K562 (cell line): ENCODE data around the gene KCNE2. TPM values are rescaled to one million over a fixed set of nuclear protein-coding genes. Genes with fewer than 3 reads are reported as not detected.

Source experiments
- E2F3 ChIP-seq: fragments of 250-450 bp; sonication (Bioruptor Pico); IDR thresholded peaks from 2 replicates; pipeline ENCODE4 v1.4.0; 2020; ENCODE audit warnings: mild to moderate bottlenecking
- MAZ ChIP-seq, 2 experiments: fragments of 450-650 bp in 1 of 2; sonication (generic) in 1 of 2; formaldehyde crosslinking; IDR thresholded peaks in 1 of 2; conservative IDR thresholded peaks in 1 of 2; 2 replicates each; pipeline versions ENCODE4 v1.4.0 to v1.5.0; 2020; ENCODE audit warnings: mild to moderate bottlenecking in 1 of 2, missing genetic modification reagents in 1 of 2
- POLR2A ChIP-seq: fragments of 450-650 bp; conservative IDR thresholded peaks from 2 replicates; pipeline ENCODE4 v1.6.1; 2016
- PTTG1 ChIP-seq: fragments of 450-650 bp; IDR thresholded peaks from 2 replicates; pipeline ENCODE4 v1.6.1; 2016; ENCODE audit warnings: low read depth, mild to moderate bottlenecking, missing genetic modification characterization, missing compliant biosample characterization
- TAF1 ChIP-seq: IDR thresholded peaks from 2 replicates; pipeline ENCODE4 v1.6.1; 2011; ENCODE audit warnings: mild to moderate bottlenecking, low read length, moderate library complexity; ENCODE audit not compliant: insufficient read depth, control insufficient read depth, severe bottlenecking; ENCODE audit errors: extremely low read depth
- TCFL5 ChIP-seq: fragments of 250-450 bp; sonication (Bioruptor Pico); conservative IDR thresholded peaks from 2 replicates; pipeline ENCODE4 v1.6.1; 2021; ENCODE audit warnings: mild to moderate bottlenecking, moderate library complexity, matching md5 sums
- ZNF551 ChIP-seq: fragments of 250-450 bp; sonication (Bioruptor Pico); IDR thresholded peaks from 2 replicates; pipeline ENCODE4 v1.5.0; 2021; ENCODE audit warnings: mild to moderate bottlenecking, moderate library complexity
- ZNF695 ChIP-seq: fragments of 450-650 bp; formaldehyde crosslinking; IDR thresholded peaks from 2 replicates; pipeline ENCODE4 v1.4.0; 2020; ENCODE audit warnings: mild to moderate bottlenecking, moderate library complexity
- ZSCAN32 ChIP-seq: fragments of 450-650 bp; formaldehyde crosslinking; IDR thresholded peaks from 2 replicates; pipeline ENCODE4 v1.4.0; 2020; ENCODE audit warnings: mild to moderate bottlenecking, moderate library complexity
- polyA plus RNA-seq, 8 experiments: library from polyadenylated mRNA; depleted of rRNA in 4 of 8; stranded (reverse) in 5 of 8; unstranded in 3 of 8; fragments of >200 nt; fragmentation: Nextera tagmentation in 2 of 8; fragmentation: Illumina TruSeq in 1 of 8; extraction: Ambion mirVana in 2 of 8; extraction: Trizol in 1 of 8; gene quantifications; 2 replicates each; pipeline versions ENCODE4 v1.2.1 to v1.2.3, GENCODE V29; 2011 to 2014; ENCODE audit warnings: inconsistent platforms in 1 of 8, missing spikeins in 1 of 8
- total RNA-seq, 7 experiments: library from RNA; depleted of rRNA in 6 of 7; stranded (reverse); fragments of >200 nt in 6 of 7; fragmentation: Illumina TruSeq in 2 of 7; extraction: Trizol in 2 of 7; gene quantifications; 2 replicates each; pipeline versions ENCODE4 v1.2.1 to v1.2.3, GENCODE V29; 2011 to 2021; ENCODE audit warnings: low replicate concordance in 1 of 7
- TF ChIP-seq, protein P1 (sequence below): IDR thresholded peaks from 2 replicates; pipeline ENCODE4 v1.6.1; 2011; ENCODE audit not compliant: insufficient read length; ENCODE audit errors: extremely low read depth
- TF ChIP-seq, protein P2 (sequence below): sonication (generic); formaldehyde crosslinking; IDR thresholded peaks from 2 replicates; pipeline ENCODE4 v1.8.1; 2022; ENCODE audit warnings: missing genetic modification reagents
- TF ChIP-seq, protein P3 (sequence below): fragments of 250-450 bp; sonication (Bioruptor Pico); IDR thresholded peaks from 2 replicates; pipeline ENCODE4 v1.8.0; 2022; ENCODE audit warnings: inconsistent platforms

Gene KCNE2
- total and polyA plus RNA-seq, 9 of the 15 experiments (the other 6 are each of a cell fraction or from before 2014, with no cell fraction given), result not detected

- no peak for TF ChIP-seq POLR2A
- TF ChIP-seq TCFL5 (CRISPR knock-in tag), result no peak
- TF ChIP-seq, protein P1, sequence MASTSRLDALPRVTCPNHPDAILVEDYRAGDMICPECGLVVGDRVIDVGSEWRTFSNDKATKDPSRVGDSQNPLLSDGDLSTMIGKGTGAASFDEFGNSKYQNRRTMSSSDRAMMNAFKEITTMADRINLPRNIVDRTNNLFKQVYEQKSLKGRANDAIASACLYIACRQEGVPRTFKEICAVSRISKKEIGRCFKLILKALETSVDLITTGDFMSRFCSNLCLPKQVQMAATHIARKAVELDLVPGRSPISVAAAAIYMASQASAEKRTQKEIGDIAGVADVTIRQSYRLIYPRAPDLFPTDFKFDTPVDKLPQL, result no peak
- no peak for TF ChIP-seq PTTG1
- no peak for TF ChIP-seq TAF1
- TF ChIP-seq ZNF551 (CRISPR knock-in tag), result no peak
- no peak for TF ChIP-seq E2F3 (CRISPR knock-in tag)
- TF ChIP-seq, protein P2, sequence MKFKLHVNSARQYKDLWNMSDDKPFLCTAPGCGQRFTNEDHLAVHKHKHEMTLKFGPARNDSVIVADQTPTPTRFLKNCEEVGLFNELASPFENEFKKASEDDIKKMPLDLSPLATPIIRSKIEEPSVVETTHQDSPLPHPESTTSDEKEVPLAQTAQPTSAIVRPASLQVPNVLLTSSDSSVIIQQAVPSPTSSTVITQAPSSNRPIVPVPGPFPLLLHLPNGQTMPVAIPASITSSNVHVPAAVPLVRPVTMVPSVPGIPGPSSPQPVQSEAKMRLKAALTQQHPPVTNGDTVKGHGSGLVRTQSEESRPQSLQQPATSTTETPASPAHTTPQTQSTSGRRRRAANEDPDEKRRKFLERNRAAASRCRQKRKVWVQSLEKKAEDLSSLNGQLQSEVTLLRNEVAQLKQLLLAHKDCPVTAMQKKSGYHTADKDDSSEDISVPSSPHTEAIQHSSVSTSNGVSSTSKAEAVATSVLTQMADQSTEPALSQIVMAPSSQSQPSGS, result no peak
- TF ChIP-seq, protein P3, sequence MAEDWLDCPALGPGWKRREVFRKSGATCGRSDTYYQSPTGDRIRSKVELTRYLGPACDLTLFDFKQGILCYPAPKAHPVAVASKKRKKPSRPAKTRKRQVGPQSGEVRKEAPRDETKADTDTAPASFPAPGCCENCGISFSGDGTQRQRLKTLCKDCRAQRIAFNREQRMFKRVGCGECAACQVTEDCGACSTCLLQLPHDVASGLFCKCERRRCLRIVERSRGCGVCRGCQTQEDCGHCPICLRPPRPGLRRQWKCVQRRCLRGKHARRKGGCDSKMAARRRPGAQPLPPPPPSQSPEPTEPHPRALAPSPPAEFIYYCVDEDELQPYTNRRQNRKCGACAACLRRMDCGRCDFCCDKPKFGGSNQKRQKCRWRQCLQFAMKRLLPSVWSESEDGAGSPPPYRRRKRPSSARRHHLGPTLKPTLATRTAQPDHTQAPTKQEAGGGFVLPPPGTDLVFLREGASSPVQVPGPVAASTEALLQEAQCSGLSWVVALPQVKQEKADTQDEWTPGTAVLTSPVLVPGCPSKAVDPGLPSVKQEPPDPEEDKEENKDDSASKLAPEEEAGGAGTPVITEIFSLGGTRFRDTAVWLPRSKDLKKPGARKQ (CRISPR knock-in tag), result no peak
- no peak for TF ChIP-seq MAZ (CRISPR knock-in tag; conservative IDR thresholded peaks at IDR 0.05 in 1 of 2, IDR thresholded peaks at IDR 0.05 in 1 of 2)
- TF ChIP-seq ZNF695 (CRISPR knock-in tag), result no peak
- TF ChIP-seq ZSCAN32 (CRISPR knock-in tag), result no peak
- TF ChIP-seq, all 486 proteins: peak for 0
These were observed 43.8 kb upstream of the KCNE2 start (continued) for GRCh38 chr21:34320011-34320410.
